ENCODE results near the gene BACH2.

The BACH2 gene

DNA sequence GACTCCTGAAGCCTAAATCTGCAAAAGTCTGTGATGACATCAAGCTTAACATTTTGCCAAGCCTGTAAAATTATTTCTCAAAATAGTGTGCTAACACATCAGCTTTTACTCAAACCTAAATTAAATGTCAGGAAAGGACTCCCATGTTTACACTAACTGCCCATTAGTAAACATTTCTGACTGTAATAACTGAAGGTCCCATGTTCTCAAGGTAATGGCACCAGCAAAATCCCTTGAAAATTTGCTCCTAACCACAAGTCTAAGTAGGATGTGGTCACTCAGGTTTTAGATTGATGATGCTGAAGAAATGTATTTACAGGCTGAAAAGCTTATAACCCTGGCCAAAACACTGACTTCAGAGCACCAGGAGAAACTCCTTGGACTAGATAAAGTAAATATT is 33.0 kb downstream of the BACH2 start:
- in situ Hi-C loops (cut with MboI; ENCODE audit: low pct_unique_long_range_greater_than_20kb, low sequenced_read_pairs, unreplicated experiment): no loop called here
- TF ChIP-seq CTCF (IDR thresholded peaks at IDR 0.05; ENCODE audit: extremely low read depth, insufficient read depth, missing control alignments): no peak
- no peak for DNase-seq (ENCODE audit: low spot score)

- in situ Hi-C loops (cut with MboI; ENCODE audit: low pct_unique_long_range_greater_than_20kb, low sequenced_read_pairs, unreplicated experiment): no loop called here
- DNase-seq (ENCODE audit: low spot score): no peak
- no peak for TF ChIP-seq CTCF (IDR thresholded peaks at IDR 0.05; ENCODE audit: extremely low read depth, insufficient read depth, missing control alignments)
Observed at GRCh38 chr6:90261801-90262200, 34.8 kb downstream of the BACH2 start.

DNA sequence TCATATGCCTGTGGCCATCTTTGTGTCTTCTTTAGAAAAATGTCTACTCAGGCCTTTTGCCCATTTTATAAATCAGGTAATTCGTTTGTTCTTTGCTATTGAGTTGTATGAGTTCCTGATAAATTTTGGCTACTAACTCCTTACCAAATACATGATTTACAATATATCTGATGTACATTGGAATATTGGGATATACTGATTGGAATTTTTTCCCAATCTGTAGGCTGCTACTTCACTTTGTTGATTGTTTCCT is 39.2 kb downstream of the BACH2 start:
- in situ Hi-C loops (cut with MboI; ENCODE audit: low pct_unique_long_range_greater_than_20kb, low sequenced_read_pairs, unreplicated experiment): no loop called here
- DNase-seq (ENCODE audit: low spot score): no peak
- TF ChIP-seq CTCF (IDR thresholded peaks at IDR 0.05; ENCODE audit: extremely low read depth, insufficient read depth, missing control alignments): no peak

DNA sequence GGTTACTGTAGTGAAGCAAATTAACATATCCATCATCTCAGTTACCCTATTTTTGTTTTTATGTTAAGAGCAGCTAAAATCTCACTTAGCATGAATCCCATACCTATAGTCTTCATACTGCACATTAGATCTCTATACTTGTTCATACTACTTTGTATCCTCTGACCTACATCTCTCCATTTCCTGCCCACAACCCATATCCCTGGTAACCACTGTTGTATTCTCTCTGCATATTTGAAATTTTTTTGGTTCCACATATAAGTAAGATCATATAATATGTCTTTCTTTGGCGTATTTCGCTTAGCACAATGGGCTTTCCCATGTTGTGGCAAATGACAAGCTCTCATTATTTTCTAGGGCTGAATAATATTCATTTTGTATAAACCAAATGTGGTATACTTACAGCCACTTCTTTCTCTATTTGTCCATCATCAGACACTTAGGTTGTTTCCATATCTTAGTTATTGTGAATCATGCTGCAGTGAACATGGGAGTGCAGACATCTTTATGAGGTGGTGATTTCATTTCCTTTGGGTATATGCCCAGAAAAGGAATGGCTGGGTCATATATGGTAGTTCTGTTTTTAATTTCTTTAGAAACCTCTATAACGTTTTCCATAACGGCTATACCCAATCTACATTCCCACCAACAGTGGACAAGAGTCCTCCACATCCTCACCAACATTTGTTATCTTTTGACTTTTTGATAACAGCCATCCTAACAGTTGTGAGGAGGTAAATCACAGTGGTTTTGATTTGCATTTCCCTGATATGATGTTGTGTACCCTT is 39.8 kb downstream of the BACH2 start:
- TF ChIP-seq CTCF (IDR thresholded peaks at IDR 0.05; ENCODE audit: extremely low read depth, insufficient read depth, missing control alignments): no peak
- DNase-seq (ENCODE audit: low spot score): no peak
- in situ Hi-C loops (cut with MboI; ENCODE audit: low pct_unique_long_range_greater_than_20kb, low sequenced_read_pairs, unreplicated experiment): no loop called here

DNA sequence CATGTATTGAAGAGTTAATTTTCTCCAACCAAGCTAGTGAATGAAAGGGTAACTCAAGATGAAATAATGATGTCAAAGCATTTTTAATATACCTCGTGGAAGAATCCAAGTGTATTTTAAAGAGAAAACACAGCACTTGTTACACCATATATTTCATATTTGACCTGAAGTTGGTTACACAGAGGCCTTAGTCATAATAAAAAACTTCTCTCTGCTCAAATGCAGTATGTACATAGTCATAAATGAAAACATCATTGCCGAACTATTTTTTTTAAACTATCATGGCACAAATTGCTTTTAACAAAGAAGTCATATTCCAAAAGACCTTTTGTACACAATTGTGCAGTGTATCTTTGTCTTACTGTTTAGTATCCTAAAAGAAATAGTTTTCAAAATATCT is 43.0 kb downstream of the BACH2 start:
- no peak for DNase-seq (ENCODE audit: low spot score)
- in situ Hi-C loops (cut with MboI; ENCODE audit: low pct_unique_long_range_greater_than_20kb, low sequenced_read_pairs, unreplicated experiment): no loop called here
- no peak for TF ChIP-seq CTCF (IDR thresholded peaks at IDR 0.05; ENCODE audit: extremely low read depth, insufficient read depth, missing control alignments)

GRCh38 chr6:90251295-90251992 is 45.2 kb downstream of the BACH2 start:
- DNase-seq (ENCODE audit: low spot score): no peak
- TF ChIP-seq CTCF (IDR thresholded peaks at IDR 0.05; ENCODE audit: extremely low read depth, insufficient read depth, missing control alignments): no peak
- in situ Hi-C loops (cut with MboI; ENCODE audit: low pct_unique_long_range_greater_than_20kb, low sequenced_read_pairs, unreplicated experiment): no loop called here

Data from GM13977 (cell line).